K562 (cell line): ENCODE measurements around the gene HES6. TPM values are rescaled to one million over a fixed set of nuclear protein-coding genes. Genes with fewer than 3 reads are reported as not detected.

Experiments used
- ATAC-seq: fragments of 200-7000 bp; cut with Tn5 transposase; 3 replicates; pipeline ENCODE4 v1.9.1; 2020; ENCODE audit warnings: moderate library complexity
- Bru-seq: library from RNA; stranded (reverse); fragments of 400-500 nt; gene quantifications from one replicate; lab custom pipeline; 2021; lab: Mats Ljungman, UMichigan
- BruChase-seq, 2 experiments: library from RNA; stranded (reverse); fragments of 400-500 nt; gene quantifications; one replicate each; lab custom pipeline; 2021; lab: Mats Ljungman, UMichigan
- BruUV-seq: library from RNA; stranded (reverse); fragments of 400-500 nt; replicated peaks from 2 replicates; lab custom pipeline; 2021; lab: Mats Ljungman, UMichigan
- CTCF ChIA-PET: fragments of 300-600 bp; formaldehyde crosslinking; extraction: SDS; loops from one replicate; lab custom pipeline; 2021; ENCODE audit warnings: low intra/inter-chr PET ratio; lab: Yijun Ruan, JAX
- POLR2A ChIA-PET: fragments of 300-600, 350-650 bp; sonication (Branson Sonifier 250); formaldehyde crosslinking; extraction: SDS; loops from one replicate; lab custom pipeline; 2021; ENCODE audit warnings: antibody characterized with exemption, inconsistent platforms; lab: Yijun Ruan, JAX
- DNase-seq, 4 experiments: peaks; one replicate each; pipeline versions ENCODE4 v3.0.0 to v3.0.0-alpha.2; 2011 to 2018; ENCODE audit warnings: low spot score in 3 of 4, mixed read lengths in 3 of 4; ENCODE audit errors: extremely low read depth in 1 of 4
- FAIRE-seq: peaks from 2 replicates; lab custom pipeline; 2011; peaks lifted over from hg19 to GRCh38; lab: Jason Lieb, UNC
- H2AFZ ChIP-seq: 2 replicates; pipeline ENCODE4 v1.6.0; 2011; ENCODE audit warnings: low read depth, low read length, control low read depth, inconsistent platforms
- H3K27ac ChIP-seq: fragments of 200-600 bp; 3 replicates; pipeline ENCODE4 v1.8.0; 2011; ENCODE audit warnings: low read depth, mild to moderate bottlenecking, control low read depth, inconsistent platforms, low read length, moderate library complexity, mixed read lengths; ENCODE audit errors: extremely low read depth
- H3K27me3 ChIP-seq, 2 experiments: fragments of 300-600 bp in 1 of 2; 2 replicates in 1 of 2; 3 replicates in 1 of 2; pipeline versions ENCODE4 v1.6.0 to v1.8.0; 2011; ENCODE audit warnings: inconsistent platforms in 2 of 2, low read length in 2 of 2, mild to moderate bottlenecking in 1 of 2, mixed read lengths in 1 of 2, moderate library complexity in 1 of 2; ENCODE audit not compliant: control insufficient read depth in 2 of 2, insufficient read depth in 2 of 2
- H3K36me3 ChIP-seq: fragments of 300-600 bp; 3 replicates; pipeline ENCODE4 v1.8.0; 2011; ENCODE audit warnings: mild to moderate bottlenecking, low read length, inconsistent platforms; ENCODE audit not compliant: control insufficient read depth, insufficient read depth
- H3K4me1 ChIP-seq, 2 experiments: fragments of 200-600 bp in 1 of 2; replicated peaks in 1 of 2; 2 replicates in 1 of 2; 3 replicates in 1 of 2; pipeline versions ENCODE4 v1.5.1 to v1.8.0; 2011; ENCODE audit warnings: inconsistent platforms in 2 of 2, low read length in 2 of 2, mild to moderate bottlenecking in 1 of 2, mixed read lengths in 1 of 2, moderate library complexity in 1 of 2; ENCODE audit not compliant: control insufficient read depth in 2 of 2, insufficient read depth in 2 of 2
- H3K4me2 ChIP-seq: 2 replicates; pipeline ENCODE4 v1.6.1; 2011; ENCODE audit warnings: low read length, control low read depth, inconsistent platforms, mixed read lengths; ENCODE audit not compliant: insufficient read depth
- H3K4me3 ChIP-seq: fragments of 200-600 bp; sonication (generic), shearing (Covaris generic); 2 replicates; pipeline ENCODE4 v1.5.1; 2016; ENCODE audit warnings: control low read depth, inconsistent platforms
- H3K79me2 ChIP-seq: fragments of 200-600 bp; 3 replicates; pipeline ENCODE4 v1.8.0; 2011; ENCODE audit warnings: low read length, inconsistent platforms; ENCODE audit not compliant: control insufficient read depth, insufficient read depth
- H3K9ac ChIP-seq, 2 experiments: 2 replicates each; pipeline versions ENCODE4 v1.6.0 to v1.6.1; 2011; ENCODE audit warnings: low read depth in 2 of 2, low read length in 2 of 2, control low read depth in 1 of 2, inconsistent platforms in 1 of 2, mild to moderate bottlenecking in 1 of 2, mixed read lengths in 1 of 2; ENCODE audit not compliant: insufficient read depth in 1 of 2
- H3K9me1 ChIP-seq: one replicate; pipeline ENCODE4 v1.6.0; 2011; ENCODE audit warnings: inconsistent platforms, mild to moderate bottlenecking, low read length, moderate library complexity; ENCODE audit not compliant: control insufficient read depth, insufficient read depth
- H3K9me3 ChIP-seq: replicated peaks from 2 replicates; pipeline ENCODE4 v1.5.1; 2011; ENCODE audit warnings: low read depth, low read length, inconsistent platforms; ENCODE audit not compliant: control insufficient read depth, insufficient read depth
- H4K20me1 ChIP-seq: replicated peaks from 2 replicates; pipeline ENCODE4 v1.6.1; 2011; ENCODE audit warnings: low read length, inconsistent platforms, mixed read lengths; ENCODE audit not compliant: control insufficient read depth, insufficient read depth
- CCNT2 ChIP-seq: IDR thresholded peaks from 2 replicates; pipeline ENCODE4 v1.6.1; 2011; ENCODE audit warnings: borderline replicate concordance, low read depth, mild to moderate bottlenecking, moderate library complexity, mixed read lengths, low read length; ENCODE audit not compliant: insufficient read length; ENCODE audit errors: extremely low read depth
- PKNOX1 ChIP-seq: fragments of 450-650 bp; IDR thresholded peaks from 2 replicates; pipeline ENCODE4 v1.6.1; 2016
- RBM15 ChIP-seq: fragments of 200-400 bp; formaldehyde crosslinking; IDR thresholded peaks from 2 replicates; pipeline ENCODE4 v1.6.1; 2018; ENCODE audit warnings: mild to moderate bottlenecking, low read length, moderate library complexity; ENCODE audit not compliant: insufficient read depth
- SMAD4 ChIP-seq: fragments of 250-450 bp; sonication (Bioruptor Pico); conservative IDR thresholded peaks from 2 replicates; pipeline ENCODE4 v1.8.0; 2021; ENCODE audit warnings: inconsistent platforms, mild to moderate bottlenecking, moderate library complexity
- ZBTB43 ChIP-seq: sonication (generic); formaldehyde crosslinking; IDR thresholded peaks from 2 replicates; pipeline ENCODE4 v1.8.0; 2023; ENCODE audit warnings: mild to moderate bottlenecking, missing genetic modification reagents
- WGBS: fragments of 100-300 bp; shearing (Covaris generic); methylation state at CpG from one replicate; pipeline ENCODE4 v1.1.6; 2016; ENCODE audit warnings: low coverage, mixed read lengths; ENCODE audit not compliant: insufficient coverage; ENCODE audit errors: missing lambda C conversion rate; 5-methylcytosine and 5-hydroxymethylcytosine counted together
- in situ Hi-C: fragments of 300-500 bp; cut with MboI; formaldehyde crosslinking; loops from 4 replicates; pipeline ENCODE4 v1.15.0; 2018; ENCODE audit warnings: inconsistent platforms, mixed read lengths
- intact Hi-C: fragments of 100-400 bp; cut with micrococcal nuclease; formaldehyde crosslinking; loops from 2 replicates; pipeline ENCODE4 v1.14.2; 2022
- long read RNA-seq, 3 experiments: library from polyadenylated mRNA in 2 of 3; library from RNA in 1 of 3; unstranded in 2 of 3; stranded (forward) in 1 of 3; transcript quantifications; one replicate each; pipeline ENCODE4 v2.0.0, GENCODE V29; 2019 to 2022
- polyA minus RNA-seq, 3 experiments: library from RNA; depleted of rRNA, polyadenylated mRNA; stranded (reverse); fragments of >200 nt; gene quantifications; 2 replicates each; pipeline ENCODE4 v1.2.3, GENCODE V29; 2011
- polyA plus RNA-seq, 8 experiments: library from polyadenylated mRNA; depleted of rRNA in 4 of 8; stranded (reverse) in 5 of 8; unstranded in 3 of 8; fragments of >200 nt; fragmentation: Nextera tagmentation in 2 of 8; fragmentation: Illumina TruSeq in 1 of 8; extraction: Ambion mirVana in 2 of 8; extraction: Trizol in 1 of 8; gene quantifications; 2 replicates each; pipeline versions ENCODE4 v1.2.1 to v1.2.3, GENCODE V29; 2011 to 2014; ENCODE audit warnings: inconsistent platforms in 1 of 8, missing spikeins in 1 of 8
- total RNA-seq, 7 experiments: library from RNA; depleted of rRNA in 6 of 7; stranded (reverse); fragments of >200 nt in 6 of 7; fragmentation: Illumina TruSeq in 2 of 7; extraction: Trizol in 2 of 7; gene quantifications; 2 replicates each; pipeline versions ENCODE4 v1.2.1 to v1.2.3, GENCODE V29; 2011 to 2021; ENCODE audit warnings: low replicate concordance in 1 of 7
- TF ChIP-seq, protein P1 (sequence below): fragments of 250-450 bp; sonication (Bioruptor Pico); IDR thresholded peaks from 2 replicates; pipeline ENCODE4 v1.5.0; 2020; ENCODE audit warnings: mild to moderate bottlenecking

Gene HES6
- 20.8 and 62.6 TPM in 2 replicates for total RNA-seq (2011; cell fraction: chromatin; rRNA removed; ENCODE audit: low replicate concordance)
- total RNA-seq (2011; cell fraction: nucleolus; rRNA removed) = 90.9 and 91.5 TPM in 2 replicates
- total RNA-seq (2011; cell fraction: nucleoplasm; rRNA removed) = 44.9 and 53.6 TPM in 2 replicates
- 110 and 166 TPM in 2 replicates for total RNA-seq (2014; rRNA removed)
- total RNA-seq (2014; rRNA removed; fragmentation: Illumina TruSeq; extraction: Trizol) = 12.8 and 17.8 TPM in 2 replicates
- total RNA-seq (2015; rRNA removed; fragmentation: Illumina TruSeq; extraction: Trizol) = 29.2 and 31.2 TPM in 2 replicates
- total RNA-seq (2021) = 123 and 133 TPM in 2 replicates
- polyA plus RNA-seq (2011; rRNA removed) = 34.9 and 45.1 TPM in 2 replicates
- 40.0 and 148 TPM in 2 replicates for polyA plus RNA-seq (2011; cell fraction: cytosol; rRNA removed)
- 166 and 257 TPM in 2 replicates for polyA plus RNA-seq (2011; cell fraction: nucleus; rRNA removed)
- 48.6 and 54.6 TPM in 2 replicates for polyA plus RNA-seq (2012)
- polyA plus RNA-seq (2014; fragmentation: Illumina TruSeq; extraction: Trizol) = 20.0 and 27.6 TPM in 2 replicates
- 1 to 10 TPM; 6.2 to 9.0 TPM for polyA plus RNA-seq (2014; fragmentation: Nextera tagmentation; extraction: Ambion mirVana)
- 131 and 180 TPM in 2 replicates for polyA plus RNA-seq (2014; rRNA removed)
- 1.7 and 2.4 TPM in 2 replicates for polyA minus RNA-seq (2011; rRNA and poly(A)+ RNA removed)
- 17.7 and 26.8 TPM in 2 replicates for polyA minus RNA-seq (2011; cell fraction: cytosol; rRNA and poly(A)+ RNA removed)
- 21.7 and 21.8 TPM in 2 replicates for polyA minus RNA-seq (2011; cell fraction: nucleus; rRNA and poly(A)+ RNA removed)
- percentile 90 among the genes with signal in this experiment for Bru-seq, nascent RNA
- percentile 83 among the genes with signal in this experiment for BruChase-seq, experiment 1, labeled RNA remaining after a 2-hour chase
- BruChase-seq, experiment 2, labeled RNA remaining after a 6-hour chase = percentile 85 among the genes with signal in this experiment
- long read RNA-seq, experiment 1, transcript HES6-203 (3 exons, 1,600 nt) = major isoform, 150 of 443 reads
- long read RNA-seq, experiment 1, transcript HES6-205 (3 exons, 528 nt) = minor isoform, 5 of 443 reads
- long read RNA-seq, experiment 1, transcript HES6-201 (4 exons, 1,454 nt) = minor isoform, 95 of 443 reads
- long read RNA-seq, experiment 1, partial matches to known transcripts = 10 of 443 reads
- long read RNA-seq, experiment 1, other reads (novel, unspliced or antisense) = 170 of 443 reads
- long read RNA-seq, experiment 2, transcript HES6-203 (3 exons, 1,600 nt) = minor isoform, 27 of 149 reads
- long read RNA-seq, experiment 2, transcript HES6-205 (3 exons, 528 nt) = minor isoform, 10 of 149 reads
- long read RNA-seq, experiment 2, transcript HES6-201 (4 exons, 1,454 nt) = major isoform, 28 of 149 reads
- long read RNA-seq, experiment 2, partial matches to known transcripts = 45 of 149 reads
- long read RNA-seq, experiment 2, other reads (novel, unspliced or antisense) = 38 of 149 reads
- long read RNA-seq, experiment 3, transcript HES6-201 (4 exons, 1,454 nt) = major isoform, 35 of 49 reads
- long read RNA-seq, experiment 3, partial matches to known transcripts = 0 of 49 reads
- long read RNA-seq, experiment 3, other reads (novel, unspliced or antisense) = 10 of 49 reads

DNA sequence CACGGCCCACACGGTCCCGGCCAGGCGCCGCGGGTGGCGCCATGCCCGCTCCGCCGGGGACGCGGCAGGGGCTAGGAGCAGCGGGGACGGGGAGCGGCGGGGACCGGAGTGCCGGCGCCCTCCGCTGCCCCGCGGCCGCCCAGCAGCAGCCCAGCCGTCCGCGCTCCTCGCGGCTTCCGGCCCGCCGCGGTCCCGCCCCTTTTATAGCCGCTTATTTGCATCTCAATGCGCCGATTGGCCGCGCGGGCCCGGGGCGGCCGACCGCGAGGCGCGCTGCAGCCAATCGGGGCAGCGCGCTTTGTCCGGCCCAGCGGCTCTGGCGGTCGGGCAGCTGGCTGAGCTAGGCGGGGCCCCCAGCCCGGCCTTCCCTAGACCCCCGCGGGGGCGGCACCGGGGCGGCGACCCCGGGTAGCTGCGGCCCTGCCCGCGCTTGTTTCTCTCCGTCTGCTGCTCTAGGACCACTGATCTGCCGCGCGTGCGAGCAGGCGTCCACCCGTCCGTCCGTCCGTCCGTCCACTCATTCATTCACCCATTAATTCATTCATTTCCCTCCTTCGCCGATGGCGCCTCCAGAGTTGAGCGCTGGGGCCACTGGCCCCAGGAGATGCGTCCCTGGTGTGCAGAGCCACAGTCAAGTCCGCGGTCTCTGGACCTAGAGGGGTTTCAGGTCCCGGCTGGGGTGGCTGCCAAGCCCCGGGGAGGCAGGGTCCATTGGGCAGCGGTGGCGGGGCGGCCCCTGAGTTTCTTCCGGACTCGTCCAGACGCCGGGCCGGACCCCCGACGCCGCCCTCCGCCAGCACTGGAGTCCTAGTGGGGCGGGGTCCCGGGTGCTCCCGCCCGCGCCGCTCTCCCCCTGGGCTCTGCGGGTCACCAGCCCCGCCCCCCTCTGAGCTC lies at the start of gene HES6:
HES6 (minus strand) TSS at position 176 of the 894 bp plus-strand sequence; CDS start at position 43, 133 bp downstream.
- Histone ChIP-seq H2AFZ (peak within 1 kb of the TSS; percentile 88), H3K36me3 (peaks cover 10% of the 10 kb centered on the region; the same call in 2 of the 3 replicates), H3K9me1 (no peaks in the 10 kb centered on the region), H3K27me3 (no peaks in the 10 kb centered on the region), H3K9me3 (no peaks in the 10 kb centered on the region), H3K9ac (peak within 1 kb of the TSS; percentile 67 to 97), H3K27ac (peak within 1 kb of the TSS; percentile 77), H4K20me1 (no peaks in the 10 kb centered on the region), H3K4me1 (peaks cover 24 to 50% of the 10 kb centered on the region in 2 experiments), H3K4me3 (peak within 1 kb of the TSS; percentile 74), H3K79me2 (peaks cover 23% of the 10 kb centered on the region), H3K4me2 (peak within 1 kb of the TSS; percentile 76)
- intact Hi-C loops (loop anchor here (5.0 kb wide), 1 partner anchor 73 kb away; no protein-coding TSS in a partner anchor), in situ Hi-C loops (no loop called here)
- FAIRE-seq = peak; percentile 57
- peak; percentile 88 for ATAC-seq
- CTCF ChIA-PET = no interaction called here
- no TSS peak for BruUV-seq
- peak; percentile 90 to 96 (median 92) for DNase-seq
- WGBS = 0% methylated on average over 9 of the region's 105 CpGs
- POLR2A ChIA-PET = interaction anchor here (0.6 to 1.7 kb wide), 3 partner anchors 9 to 361 kb away, joined by 3 to 5 read pairs (median 5); no protein-coding TSS in a partner anchor
- TF ChIP-seq, protein P1, sequence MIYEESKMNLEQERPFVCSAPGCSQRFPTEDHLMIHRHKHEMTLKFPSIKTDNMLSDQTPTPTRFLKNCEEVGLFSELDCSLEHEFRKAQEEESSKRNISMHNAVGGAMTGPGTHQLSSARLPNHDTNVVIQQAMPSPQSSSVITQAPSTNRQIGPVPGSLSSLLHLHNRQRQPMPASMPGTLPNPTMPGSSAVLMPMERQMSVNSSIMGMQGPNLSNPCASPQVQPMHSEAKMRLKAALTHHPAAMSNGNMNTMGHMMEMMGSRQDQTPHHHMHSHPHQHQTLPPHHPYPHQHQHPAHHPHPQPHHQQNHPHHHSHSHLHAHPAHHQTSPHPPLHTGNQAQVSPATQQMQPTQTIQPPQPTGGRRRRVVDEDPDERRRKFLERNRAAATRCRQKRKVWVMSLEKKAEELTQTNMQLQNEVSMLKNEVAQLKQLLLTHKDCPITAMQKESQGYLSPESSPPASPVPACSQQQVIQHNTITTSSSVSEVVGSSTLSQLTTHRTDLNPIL (CRISPR knock-in tag) = no peak
- no peak for TF ChIP-seq PKNOX1
- TF ChIP-seq RBM15 = no peak
- peak; percentile 35; the same call in 1 of the 2 replicates for TF ChIP-seq SMAD4 (CRISPR knock-in tag)
- no peak for TF ChIP-seq ZBTB43
- TF ChIP-seq CCNT2 = peak; percentile 73
